HCT116 (cell line): ENCODE measurements around the gene RPL12. TPM values are rescaled to one million over a fixed set of nuclear protein-coding genes. Genes with fewer than 3 reads are reported as not detected.
"Not testable (repeated sequence)": the region's sequence is repeated elsewhere in the genome, so short reads cannot be mapped to it uniquely, and the experiment has no call there.

ENCODE experiments used
- ATAC-seq: fragments of 200-7000 bp; cut with Tn5 transposase; 2 replicates; pipeline ENCODE4 v1.9.1; 2020; ENCODE audit warnings: mild to moderate bottlenecking, moderate library complexity
- BruUV-seq: library from RNA; stranded (reverse); fragments of 400-500 nt; replicated peaks from 2 replicates; lab custom pipeline; 2021; lab: Mats Ljungman, UMichigan
- CTCF ChIA-PET: fragments of 300-600 bp; sonication (Branson Sonifier 250); formaldehyde crosslinking; loops from one replicate; lab custom pipeline; 2021; ENCODE audit warnings: antibody characterized with exemption; lab: Charles Lee
- POLR2A ChIA-PET: fragments of 300-600, 350-600 bp; sonication (Branson Sonifier 250); formaldehyde crosslinking; loops from one replicate; lab custom pipeline; 2021; ENCODE audit warnings: antibody characterized with exemption; lab: Charles Lee
- RAD21 ChIA-PET, 2 experiments: fragments of 300-600 bp; sonication (Branson Sonifier 250); formaldehyde crosslinking; loops; one replicate each; lab custom pipeline; 2023; ENCODE audit warnings: low total read pairs in 2 of 2; ENCODE audit not compliant: uncharacterized antibody in 2 of 2, unreplicated experiment in 2 of 2, low non-redundant PET in 1 of 2; lab: Charles Lee
- DNase-seq: peaks from one replicate; pipeline ENCODE4 v3.0.0-alpha.2; 2010; ENCODE audit warnings: low read depth, low spot score
- H2AFZ ChIP-seq: fragments of 200-600 bp; shearing (Covaris generic), sonication (generic); 2 replicates; pipeline ENCODE4 v1.6.1; 2017; ENCODE audit warnings: low read depth, mixed run types, mixed read lengths, antibody characterized with exemption, low read length; ENCODE audit not compliant: poor library complexity, severe bottlenecking
- H3K27ac ChIP-seq: 2 replicates; pipeline ENCODE4 v1.5.1; 2012; ENCODE audit warnings: low read depth, low read length
- H3K27me3 ChIP-seq: fragments of 200-600 bp; sonication (generic); 2 replicates; pipeline ENCODE4 v1.6.1; 2016; ENCODE audit warnings: mixed run types, low read length, mixed read lengths; ENCODE audit not compliant: insufficient read depth
- H3K36me3 ChIP-seq, 2 experiments: fragments of 200-500 bp in 1 of 2; fragments of 200-600 bp in 1 of 2; sonication (Bioruptor generic) in 1 of 2; sonication (generic) in 1 of 2; 2 replicates each; pipeline versions ENCODE4 v1.5.1 to v1.6.1; 2014 to 2016; ENCODE audit warnings: low read length in 2 of 2, inconsistent platforms in 1 of 2, mixed read lengths in 1 of 2, mixed run types in 1 of 2; ENCODE audit not compliant: insufficient read depth in 2 of 2, control insufficient read depth in 1 of 2
- H3K4me1 ChIP-seq, 2 experiments: fragments of 200-600 bp in 1 of 2; sonication (generic) in 1 of 2; 2 replicates each; pipeline versions ENCODE4 v1.5.1 to v1.6.1; 2012 to 2017; ENCODE audit warnings: low read length in 2 of 2, inconsistent platforms in 1 of 2, mild to moderate bottlenecking in 1 of 2, mixed read lengths in 1 of 2, mixed run types in 1 of 2, moderate library complexity in 1 of 2; ENCODE audit not compliant: insufficient read depth in 2 of 2, control insufficient read depth in 1 of 2
- H3K4me2 ChIP-seq: fragments of 200-600 bp; sonication (generic); 2 replicates; pipeline ENCODE4 v1.6.1; 2017; ENCODE audit warnings: mixed run types, low read length, mixed read lengths
- H3K4me3 ChIP-seq, 2 experiments: fragments of 200-600 bp in 1 of 2; sonication (generic) in 1 of 2; replicated peaks in 1 of 2; 2 replicates each; pipeline ENCODE4 v1.5.1; 2011 to 2016; ENCODE audit warnings: low read length in 2 of 2, control low read depth in 1 of 2, low read depth in 1 of 2, mild to moderate bottlenecking in 1 of 2, mixed read lengths in 1 of 2, mixed run types in 1 of 2
- H3K79me2 ChIP-seq: fragments of 200-600 bp; sonication (generic); 2 replicates; pipeline ENCODE4 v1.6.1; 2017; ENCODE audit warnings: mild to moderate bottlenecking, mixed run types, low read length, moderate library complexity, mixed read lengths; ENCODE audit not compliant: insufficient read depth
- H3K9ac ChIP-seq: fragments of 200-600 bp; sonication (generic); 2 replicates; pipeline ENCODE4 v1.6.1; 2016; ENCODE audit warnings: low read length, mixed read lengths
- H3K9me2 ChIP-seq: fragments of 200-600 bp; sonication (generic), shearing (Covaris generic); 2 replicates; pipeline ENCODE4 v1.6.1; 2017; ENCODE audit warnings: mixed run types, mild to moderate bottlenecking, moderate library complexity; ENCODE audit not compliant: insufficient read depth
- H3K9me3 ChIP-seq, 2 experiments: fragments of 200-500 bp in 1 of 2; fragments of 200-600 bp in 1 of 2; sonication (Bioruptor generic) in 1 of 2; sonication (generic) in 1 of 2; 2 replicates each; pipeline ENCODE4 v1.6.1; 2014 to 2017; ENCODE audit warnings: low read length in 2 of 2, mixed read lengths in 2 of 2, inconsistent platforms in 1 of 2, low read depth in 1 of 2, mild to moderate bottlenecking in 1 of 2, mixed run types in 1 of 2, moderate library complexity in 1 of 2; ENCODE audit not compliant: control insufficient read depth in 1 of 2, insufficient read depth in 1 of 2
- H4K20me1 ChIP-seq: fragments of 200-600 bp; sonication (generic), shearing (Covaris generic); 2 replicates; pipeline ENCODE4 v1.6.1; 2017; ENCODE audit warnings: mixed run types, mild to moderate bottlenecking, moderate library complexity; ENCODE audit not compliant: insufficient read depth
- EGR1 ChIP-seq: IDR thresholded peaks from 2 replicates; pipeline ENCODE4 v1.6.1; 2012; ENCODE audit warnings: low read depth
- EZH2 ChIP-seq: fragments of 200-600 bp; sonication (generic); IDR thresholded peaks from 2 replicates; pipeline ENCODE4 v1.6.1; 2017; ENCODE audit warnings: antibody characterized with exemption, mixed run types
- EZH2phosphoT487 ChIP-seq: fragments of 200-600 bp; IDR thresholded peaks from 2 replicates; pipeline ENCODE4 v1.6.1; 2018; ENCODE audit warnings: antibody characterized with exemption, borderline replicate concordance
- RAD21 ChIP-seq: IDR thresholded peaks from 2 replicates; pipeline ENCODE4 v1.6.1; 2012; ENCODE audit warnings: low read depth, mild to moderate bottlenecking
- ZNF274 ChIP-seq: fragments of 200-500 bp; sonication (Bioruptor generic); IDR thresholded peaks from 2 replicates; pipeline ENCODE4 v1.6.1; 2014; ENCODE audit warnings: mild to moderate bottlenecking, low read depth, low read length, inconsistent platforms
- intact Hi-C: fragments of 100-400 bp; cut with micrococcal nuclease; formaldehyde crosslinking; loops from 2 replicates; pipeline ENCODE4 v1.10.0; 2022
- total RNA-seq: library from RNA; stranded (reverse); gene quantifications from one replicate; pipeline ENCODE4 v1.2.1, GENCODE V29; 2021; ENCODE audit not compliant: unreplicated experiment
- TF ChIP-seq, protein P1 (sequence below): IDR thresholded peaks from 2 replicates; pipeline ENCODE4 v1.6.1; 2011; ENCODE audit warnings: mild to moderate bottlenecking, low read length, moderate library complexity; ENCODE audit not compliant: insufficient replicate concordance; ENCODE audit errors: extremely low read depth

Gene RPL12
- total RNA-seq, 1 experiment from 2014 or later: 2,679 TPM

DNA sequence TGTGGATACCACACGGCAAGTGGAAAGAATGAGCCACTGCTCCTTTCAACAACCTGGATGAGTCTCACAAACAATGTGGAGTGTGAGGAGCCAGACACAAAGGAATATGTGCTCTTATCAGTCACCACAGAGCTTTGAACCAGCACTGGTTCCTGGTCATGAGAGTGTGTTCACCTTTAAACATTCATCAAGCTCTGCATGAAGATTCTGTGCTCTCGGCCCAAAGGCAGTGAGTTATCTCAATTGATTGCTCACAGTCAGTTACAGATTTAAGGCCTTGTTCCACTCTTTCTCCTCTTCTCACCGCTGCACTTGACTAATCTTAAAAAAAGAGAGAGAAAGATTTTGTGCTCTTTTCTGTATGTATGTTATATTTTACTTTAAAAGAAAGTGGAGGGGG, 19.5 kb upstream of the RPL12 start:
- CTCF ChIA-PET: interaction anchor here (1.3 kb wide), 1 partner anchor 15 kb away, joined by 3 read pairs; no protein-coding TSS in a partner anchor
- Histone ChIP-seq H3K9ac (no peak overlapping the region), H3K4me2 (no peak overlapping the region), H3K4me1 (no peaks in the 10 kb centered on the region), H3K27me3 (no peaks in the 10 kb centered on the region)
- POLR2A ChIA-PET: no interaction called here
- no TSS peak for BruUV-seq
- TF ChIP-seq ZNF274: no peak
- TF ChIP-seq, all 23 proteins: peak for 0
- DNase-seq: no peak
- ATAC-seq: no peak
- H3K79me2 ChIP-seq: no peaks in the 10 kb centered on the region
- no peak overlapping the region for H3K4me3 ChIP-seq
- intact Hi-C loops: no loop called here
- no peaks in the 10 kb centered on the region for H3K9me3 ChIP-seq
- H3K9me2 ChIP-seq: no peaks in the 10 kb centered on the region
- RAD21 ChIA-PET: no interaction called here
- H3K36me3 ChIP-seq: peaks cover 0 to 2% of the 10 kb centered on the region in 2 experiments; a peak in 2 of 4 replicates
- no peak overlapping the region for H3K27ac ChIP-seq
- H2AFZ ChIP-seq: no peak overlapping the region
- H4K20me1 ChIP-seq: no peaks in the 10 kb centered on the region

GRCh38 chr9:127467621-127468020, 16.4 kb upstream of the RPL12 start:
- intact Hi-C loops: no loop called here
- H3K27me3 ChIP-seq: no peaks in the 10 kb centered on the region
- no peak for TF ChIP-seq ZNF274
- no peak for TF ChIP-seq EZH2
- no peak for TF ChIP-seq EZH2phosphoT487
- no peak for TF ChIP-seq RAD21
- TF ChIP-seq EGR1: no peak
- TF ChIP-seq, protein P1, sequence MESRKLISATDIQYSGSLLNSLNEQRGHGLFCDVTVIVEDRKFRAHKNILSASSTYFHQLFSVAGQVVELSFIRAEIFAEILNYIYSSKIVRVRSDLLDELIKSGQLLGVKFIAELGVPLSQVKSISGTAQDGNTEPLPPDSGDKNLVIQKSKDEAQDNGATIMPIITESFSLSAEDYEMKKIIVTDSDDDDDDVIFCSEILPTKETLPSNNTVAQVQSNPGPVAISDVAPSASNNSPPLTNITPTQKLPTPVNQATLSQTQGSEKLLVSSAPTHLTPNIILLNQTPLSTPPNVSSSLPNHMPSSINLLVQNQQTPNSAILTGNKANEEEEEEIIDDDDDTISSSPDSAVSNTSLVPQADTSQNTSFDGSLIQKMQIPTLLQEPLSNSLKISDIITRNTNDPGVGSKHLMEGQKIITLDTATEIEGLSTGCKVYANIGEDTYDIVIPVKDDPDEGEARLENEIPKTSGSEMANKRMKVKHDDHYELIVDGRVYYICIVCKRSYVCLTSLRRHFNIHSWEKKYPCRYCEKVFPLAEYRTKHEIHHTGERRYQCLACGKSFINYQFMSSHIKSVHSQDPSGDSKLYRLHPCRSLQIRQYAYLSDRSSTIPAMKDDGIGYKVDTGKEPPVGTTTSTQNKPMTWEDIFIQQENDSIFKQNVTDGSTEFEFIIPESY: no peak
- TF ChIP-seq, all 23 proteins: peak for 0
- ChIA-PET RAD21 (no interaction called here), CTCF (no interaction called here), POLR2A (no interaction called here)
- no peaks in the 10 kb centered on the region for H3K9me3 ChIP-seq
- H3K4me3 ChIP-seq: no peak overlapping the region
- H3K4me2 ChIP-seq: no peak overlapping the region
- no peak overlapping the region for H3K9ac ChIP-seq
- no peaks in the 10 kb centered on the region for H4K20me1 ChIP-seq
- no peak overlapping the region for H3K27ac ChIP-seq
- H3K4me1 ChIP-seq: no peaks in the 10 kb centered on the region
- ATAC-seq (no peak), DNase-seq (no peak)
- H3K79me2 ChIP-seq: no peaks in the 10 kb centered on the region
- BruUV-seq: no TSS peak
- H3K36me3 ChIP-seq: peaks cover 7 to 12% of the 10 kb centered on the region in 2 experiments; a peak in 3 of 4 replicates
- H2AFZ ChIP-seq: no peak overlapping the region
- no peaks in the 10 kb centered on the region for H3K9me2 ChIP-seq

DNA sequence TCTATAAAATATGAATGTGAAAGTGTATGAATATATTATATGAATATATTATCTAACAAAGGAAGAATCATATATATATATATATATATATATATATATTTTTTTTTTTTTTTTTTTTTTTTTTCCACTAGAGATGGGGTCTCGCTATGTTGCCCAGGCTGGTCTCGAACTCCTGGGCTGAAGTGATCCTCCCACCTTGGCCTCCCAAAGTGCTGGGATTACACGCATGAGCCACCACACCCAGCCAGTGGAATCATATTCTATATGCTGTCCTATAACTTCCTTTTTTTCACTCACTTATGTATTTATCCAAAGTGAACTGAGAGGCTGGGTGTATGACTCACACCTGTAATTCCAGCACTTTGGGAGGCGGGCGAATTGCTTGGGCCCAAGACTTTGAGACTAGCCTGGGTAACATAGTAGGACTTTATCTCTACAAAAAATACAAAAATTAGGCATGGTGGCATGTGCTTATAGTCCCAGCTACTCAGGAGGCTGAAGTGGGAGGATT, 15.3 kb upstream of the RPL12 start:
- H4K20me1 ChIP-seq, DNase-seq, H2AFZ ChIP-seq, H3K4me1 ChIP-seq, H3K9me2 ChIP-seq, H3K9ac ChIP-seq, H3K4me3 ChIP-seq, H3K79me2 ChIP-seq, H3K4me2 ChIP-seq, RAD21 ChIA-PET, BruUV-seq, H3K27ac ChIP-seq, intact Hi-C loops, ATAC-seq, H3K9me3 ChIP-seq, H3K27me3 ChIP-seq: not testable (repeated sequence)
- ChIA-PET CTCF (interaction anchor here (1.1 kb wide), 1 partner anchor 11 kb away, joined by 3 read pairs; no protein-coding TSS in a partner anchor), POLR2A (interaction anchor here (1.0 kb wide), 1 partner anchor 16 kb away, joined by 4 read pairs; the partner anchor contains the start of genes LRSAM1 and RPL12)
- peaks cover 8 to 14% of the 10 kb centered on the region in 2 experiments; a peak in 3 of 4 replicates for H3K36me3 ChIP-seq
